Ishikawa (cell line): ENCODE measurements around the gene CLEC2A.

Experiments used
- TAF1 ChIP-seq: IDR thresholded peaks from 2 replicates; pipeline ENCODE4 v1.6.1; 2012; ENCODE audit warnings: low read depth, mild to moderate bottlenecking
- TF ChIP-seq, protein P1 (sequence below): IDR thresholded peaks from 2 replicates; pipeline ENCODE4 v1.6.1; 2012

DNA sequence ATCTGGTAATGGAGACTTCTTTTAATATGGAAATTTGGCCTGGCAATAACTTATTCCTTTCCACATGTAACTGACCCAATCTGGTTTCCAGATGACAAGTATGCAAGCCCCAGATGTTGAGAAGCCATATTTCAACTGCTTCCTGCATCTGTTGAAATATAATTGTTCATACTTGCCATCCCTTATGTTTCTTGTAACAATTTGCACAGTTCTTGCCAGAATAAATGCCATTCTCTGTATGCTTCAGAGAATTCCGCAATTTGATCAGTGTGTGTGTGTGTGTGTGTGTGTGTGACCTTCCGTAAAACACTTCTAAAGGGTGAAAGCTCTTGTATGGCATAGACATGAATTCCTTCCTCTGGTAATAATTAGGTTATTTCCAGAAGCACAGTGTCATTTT, 1.8 kb upstream of the CLEC2A start:
- TF ChIP-seq, protein P1, sequence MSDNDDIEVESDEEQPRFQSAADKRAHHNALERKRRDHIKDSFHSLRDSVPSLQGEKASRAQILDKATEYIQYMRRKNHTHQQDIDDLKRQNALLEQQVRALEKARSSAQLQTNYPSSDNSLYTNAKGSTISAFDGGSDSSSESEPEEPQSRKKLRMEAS, result no peak
- no peak for TF ChIP-seq TAF1
